DOHH2 (cell line): Measurements from ENCODE around the gene MAP4K5.

Experiments
- EZH2phosphoT487 ChIP-seq: fragments of 200-600 bp; sonication (generic); IDR thresholded peaks from 2 replicates; pipeline ENCODE4 v1.6.1; 2017; ENCODE audit warnings: borderline replicate concordance, mild to moderate bottlenecking, antibody characterized with exemption, low read length, moderate library complexity, mixed read lengths
- TF ChIP-seq, protein P1 (sequence below): fragments of 200-600 bp; sonication (generic); IDR thresholded peaks from one replicate; pipeline ENCODE4 v1.5.1; 2014; ENCODE audit warnings: antibody characterized with exemption, mild to moderate bottlenecking, low read depth, low read length; ENCODE audit not compliant: poor library complexity, severe bottlenecking

DNA sequence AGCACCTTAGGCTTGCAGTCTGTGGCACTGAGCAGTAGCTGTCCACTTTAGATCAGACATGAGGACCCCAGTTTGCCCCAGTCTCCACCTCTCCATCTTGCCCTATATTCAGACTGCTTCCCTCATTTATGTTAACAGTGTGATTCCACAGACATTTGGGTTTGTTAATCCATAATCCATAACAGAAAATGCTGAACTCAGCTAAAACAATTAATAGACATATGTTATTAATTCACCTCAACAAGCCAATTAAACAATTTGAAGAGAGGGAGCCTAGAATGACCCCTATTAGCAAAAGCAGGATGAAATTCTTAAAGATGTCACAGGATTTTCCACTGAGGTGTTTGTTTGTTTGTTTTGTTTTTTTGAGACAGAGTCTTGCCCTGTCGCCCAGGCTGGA is 144.8 kb downstream of the MAP4K5 start:
- TF ChIP-seq, protein P1, sequence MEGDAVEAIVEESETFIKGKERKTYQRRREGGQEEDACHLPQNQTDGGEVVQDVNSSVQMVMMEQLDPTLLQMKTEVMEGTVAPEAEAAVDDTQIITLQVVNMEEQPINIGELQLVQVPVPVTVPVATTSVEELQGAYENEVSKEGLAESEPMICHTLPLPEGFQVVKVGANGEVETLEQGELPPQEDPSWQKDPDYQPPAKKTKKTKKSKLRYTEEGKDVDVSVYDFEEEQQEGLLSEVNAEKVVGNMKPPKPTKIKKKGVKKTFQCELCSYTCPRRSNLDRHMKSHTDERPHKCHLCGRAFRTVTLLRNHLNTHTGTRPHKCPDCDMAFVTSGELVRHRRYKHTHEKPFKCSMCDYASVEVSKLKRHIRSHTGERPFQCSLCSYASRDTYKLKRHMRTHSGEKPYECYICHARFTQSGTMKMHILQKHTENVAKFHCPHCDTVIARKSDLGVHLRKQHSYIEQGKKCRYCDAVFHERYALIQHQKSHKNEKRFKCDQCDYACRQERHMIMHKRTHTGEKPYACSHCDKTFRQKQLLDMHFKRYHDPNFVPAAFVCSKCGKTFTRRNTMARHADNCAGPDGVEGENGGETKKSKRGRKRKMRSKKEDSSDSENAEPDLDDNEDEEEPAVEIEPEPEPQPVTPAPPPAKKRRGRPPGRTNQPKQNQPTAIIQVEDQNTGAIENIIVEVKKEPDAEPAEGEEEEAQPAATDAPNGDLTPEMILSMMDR, result no peak
- TF ChIP-seq EZH2phosphoT487, result no peak
